K562 (cell line): ENCODE data around the gene HTR1A. TPM values are rescaled to one million over a fixed set of nuclear protein-coding genes. Genes with fewer than 3 reads are reported as not detected.

ENCODE experiments used
- ATAC-seq: fragments of 200-7000 bp; cut with Tn5 transposase; 3 replicates; pipeline ENCODE4 v1.9.1; 2020; ENCODE audit warnings: moderate library complexity
- BruUV-seq: library from RNA; stranded (reverse); fragments of 400-500 nt; replicated peaks from 2 replicates; lab custom pipeline; 2021; lab: Mats Ljungman, UMichigan
- CTCF ChIA-PET: fragments of 300-600 bp; formaldehyde crosslinking; extraction: SDS; loops from one replicate; lab custom pipeline; 2021; ENCODE audit warnings: low intra/inter-chr PET ratio; lab: Yijun Ruan, JAX
- POLR2A ChIA-PET: fragments of 300-600, 350-650 bp; sonication (Branson Sonifier 250); formaldehyde crosslinking; extraction: SDS; loops from one replicate; lab custom pipeline; 2021; ENCODE audit warnings: antibody characterized with exemption, inconsistent platforms; lab: Yijun Ruan, JAX
- DNase-seq, 4 experiments: peaks; one replicate each; pipeline versions ENCODE4 v3.0.0 to v3.0.0-alpha.2; 2011 to 2018; ENCODE audit warnings: low spot score in 3 of 4, mixed read lengths in 3 of 4; ENCODE audit errors: extremely low read depth in 1 of 4
- FAIRE-seq: peaks from 2 replicates; lab custom pipeline; 2011; peaks lifted over from hg19 to GRCh38; lab: Jason Lieb, UNC
- H2AFZ ChIP-seq: 2 replicates; pipeline ENCODE4 v1.6.0; 2011; ENCODE audit warnings: low read depth, low read length, control low read depth, inconsistent platforms
- H3K27ac ChIP-seq: fragments of 200-600 bp; 3 replicates; pipeline ENCODE4 v1.8.0; 2011; ENCODE audit warnings: low read depth, mild to moderate bottlenecking, control low read depth, inconsistent platforms, low read length, moderate library complexity, mixed read lengths; ENCODE audit errors: extremely low read depth
- H3K27me3 ChIP-seq, 2 experiments: fragments of 300-600 bp in 1 of 2; 2 replicates in 1 of 2; 3 replicates in 1 of 2; pipeline versions ENCODE4 v1.6.0 to v1.8.0; 2011; ENCODE audit warnings: inconsistent platforms in 2 of 2, low read length in 2 of 2, mild to moderate bottlenecking in 1 of 2, mixed read lengths in 1 of 2, moderate library complexity in 1 of 2; ENCODE audit not compliant: control insufficient read depth in 2 of 2, insufficient read depth in 2 of 2
- H3K36me3 ChIP-seq: fragments of 300-600 bp; 3 replicates; pipeline ENCODE4 v1.8.0; 2011; ENCODE audit warnings: mild to moderate bottlenecking, low read length, inconsistent platforms; ENCODE audit not compliant: control insufficient read depth, insufficient read depth
- H3K4me1 ChIP-seq, 2 experiments: fragments of 200-600 bp in 1 of 2; replicated peaks in 1 of 2; 2 replicates in 1 of 2; 3 replicates in 1 of 2; pipeline versions ENCODE4 v1.5.1 to v1.8.0; 2011; ENCODE audit warnings: inconsistent platforms in 2 of 2, low read length in 2 of 2, mild to moderate bottlenecking in 1 of 2, mixed read lengths in 1 of 2, moderate library complexity in 1 of 2; ENCODE audit not compliant: control insufficient read depth in 2 of 2, insufficient read depth in 2 of 2
- H3K4me2 ChIP-seq: 2 replicates; pipeline ENCODE4 v1.6.1; 2011; ENCODE audit warnings: low read length, control low read depth, inconsistent platforms, mixed read lengths; ENCODE audit not compliant: insufficient read depth
- H3K4me3 ChIP-seq: fragments of 200-600 bp; sonication (generic), shearing (Covaris generic); 2 replicates; pipeline ENCODE4 v1.5.1; 2016; ENCODE audit warnings: control low read depth, inconsistent platforms
- H3K79me2 ChIP-seq: fragments of 200-600 bp; 3 replicates; pipeline ENCODE4 v1.8.0; 2011; ENCODE audit warnings: low read length, inconsistent platforms; ENCODE audit not compliant: control insufficient read depth, insufficient read depth
- H3K9ac ChIP-seq, 2 experiments: 2 replicates each; pipeline versions ENCODE4 v1.6.0 to v1.6.1; 2011; ENCODE audit warnings: low read depth in 2 of 2, low read length in 2 of 2, control low read depth in 1 of 2, inconsistent platforms in 1 of 2, mild to moderate bottlenecking in 1 of 2, mixed read lengths in 1 of 2; ENCODE audit not compliant: insufficient read depth in 1 of 2
- H3K9me1 ChIP-seq: one replicate; pipeline ENCODE4 v1.6.0; 2011; ENCODE audit warnings: inconsistent platforms, mild to moderate bottlenecking, low read length, moderate library complexity; ENCODE audit not compliant: control insufficient read depth, insufficient read depth
- H3K9me3 ChIP-seq: replicated peaks from 2 replicates; pipeline ENCODE4 v1.5.1; 2011; ENCODE audit warnings: low read depth, low read length, inconsistent platforms; ENCODE audit not compliant: control insufficient read depth, insufficient read depth
- H4K20me1 ChIP-seq: replicated peaks from 2 replicates; pipeline ENCODE4 v1.6.1; 2011; ENCODE audit warnings: low read length, inconsistent platforms, mixed read lengths; ENCODE audit not compliant: control insufficient read depth, insufficient read depth
- BCOR ChIP-seq: fragments of 450-650 bp; IDR thresholded peaks from 2 replicates; pipeline ENCODE4 v1.6.1; 2016
- COPS2 ChIP-seq: fragments of 450-650 bp; conservative IDR thresholded peaks from 2 replicates; pipeline ENCODE4 v1.6.1; 2016; ENCODE audit warnings: mild to moderate bottlenecking, moderate library complexity
- EP300 ChIP-seq: IDR thresholded peaks from 2 replicates; pipeline ENCODE4 v1.6.1; 2012; ENCODE audit warnings: low read length, improper control_type of control experiment
- HDAC8 ChIP-seq: fragments of 450-650 bp; IDR thresholded peaks from 2 replicates; pipeline ENCODE4 v1.6.1; 2016; ENCODE audit warnings: mild to moderate bottlenecking, missing genetic modification characterization, moderate library complexity, missing compliant biosample characterization
- L3MBTL2 ChIP-seq: fragments of 450-650 bp; IDR thresholded peaks from 2 replicates; pipeline ENCODE4 v1.6.1; 2016; ENCODE audit warnings: mild to moderate bottlenecking, moderate library complexity
- MAFK ChIP-seq: IDR thresholded peaks from 2 replicates; pipeline ENCODE4 v1.6.1; 2011; ENCODE audit warnings: low read length, improper control_type of control experiment
- MYNN ChIP-seq, 2 experiments: sonication (generic); formaldehyde crosslinking in 1 of 2; IDR thresholded peaks; 2 replicates each; pipeline versions ENCODE4 v1.5.0 to v1.6.1; 2016 to 2020; ENCODE audit warnings: antibody characterized with exemption in 1 of 2, missing genetic modification reagents in 1 of 2
- SREBF1 ChIP-seq: fragments of 150-350 bp; IDR thresholded peaks from 2 replicates; pipeline ENCODE4 v1.6.1; 2014; ENCODE audit warnings: antibody characterized with exemption, low read depth, low read length, borderline replicate concordance
- SRSF9 ChIP-seq: fragments of 200-400 bp; formaldehyde crosslinking; IDR thresholded peaks from 2 replicates; pipeline ENCODE4 v1.6.1; 2017; ENCODE audit warnings: low read depth, low read length, borderline replicate concordance
- USF2 ChIP-seq: sonication (generic); formaldehyde crosslinking; IDR thresholded peaks from 2 replicates; pipeline ENCODE4 v1.5.0; 2020; ENCODE audit warnings: missing genetic modification reagents
- ZBTB8A ChIP-seq: fragments of 450-650 bp; IDR thresholded peaks from 2 replicates; pipeline ENCODE4 v1.6.1; 2018; ENCODE audit warnings: mild to moderate bottlenecking, moderate library complexity; ENCODE audit not compliant: partially characterized antibody
- ZNF133 ChIP-seq: fragments of 250-450 bp; sonication (Bioruptor Pico); IDR thresholded peaks from 2 replicates; pipeline ENCODE4 v1.4.0; 2020; ENCODE audit warnings: mild to moderate bottlenecking
- ZNF212 ChIP-seq: fragments of 450-650 bp; formaldehyde crosslinking; IDR thresholded peaks from 2 replicates; pipeline ENCODE4 v1.4.0; 2020; ENCODE audit warnings: mild to moderate bottlenecking
- ZNF408 ChIP-seq: fragments of 250-450 bp; sonication (Bioruptor Pico); IDR thresholded peaks from 2 replicates; pipeline ENCODE4 v1.4.0; 2020; ENCODE audit warnings: low read depth, mild to moderate bottlenecking, moderate library complexity
- ZNF41 ChIP-seq: fragments of 250-450 bp; sonication (Bioruptor Pico); conservative IDR thresholded peaks from 2 replicates; pipeline ENCODE4 v1.4.0; 2020; ENCODE audit warnings: mild to moderate bottlenecking
- ZNF778 ChIP-seq: fragments of 450-650 bp; formaldehyde crosslinking; IDR thresholded peaks from 2 replicates; pipeline ENCODE4 v1.4.0; 2020; ENCODE audit warnings: mild to moderate bottlenecking, moderate library complexity
- WGBS: fragments of 100-300 bp; shearing (Covaris generic); methylation state at CpG from one replicate; pipeline ENCODE4 v1.1.6; 2016; ENCODE audit warnings: low coverage, mixed read lengths; ENCODE audit not compliant: insufficient coverage; ENCODE audit errors: missing lambda C conversion rate; 5-methylcytosine and 5-hydroxymethylcytosine counted together
- in situ Hi-C: fragments of 300-500 bp; cut with MboI; formaldehyde crosslinking; loops from 4 replicates; pipeline ENCODE4 v1.15.0; 2018; ENCODE audit warnings: inconsistent platforms, mixed read lengths
- intact Hi-C: fragments of 100-400 bp; cut with micrococcal nuclease; formaldehyde crosslinking; loops from 2 replicates; pipeline ENCODE4 v1.14.2; 2022
- polyA plus RNA-seq, 8 experiments: library from polyadenylated mRNA; depleted of rRNA in 4 of 8; stranded (reverse) in 5 of 8; unstranded in 3 of 8; fragments of >200 nt; fragmentation: Nextera tagmentation in 2 of 8; fragmentation: Illumina TruSeq in 1 of 8; extraction: Ambion mirVana in 2 of 8; extraction: Trizol in 1 of 8; gene quantifications; 2 replicates each; pipeline versions ENCODE4 v1.2.1 to v1.2.3, GENCODE V29; 2011 to 2014; ENCODE audit warnings: inconsistent platforms in 1 of 8, missing spikeins in 1 of 8
- total RNA-seq, 7 experiments: library from RNA; depleted of rRNA in 6 of 7; stranded (reverse); fragments of >200 nt in 6 of 7; fragmentation: Illumina TruSeq in 2 of 7; extraction: Trizol in 2 of 7; gene quantifications; 2 replicates each; pipeline versions ENCODE4 v1.2.1 to v1.2.3, GENCODE V29; 2011 to 2021; ENCODE audit warnings: low replicate concordance in 1 of 7

Gene HTR1A
- total and polyA plus RNA-seq, 9 of the 15 experiments (the other 6 are each of a cell fraction or from before 2014, with no cell fraction given), result not detected

DNA sequence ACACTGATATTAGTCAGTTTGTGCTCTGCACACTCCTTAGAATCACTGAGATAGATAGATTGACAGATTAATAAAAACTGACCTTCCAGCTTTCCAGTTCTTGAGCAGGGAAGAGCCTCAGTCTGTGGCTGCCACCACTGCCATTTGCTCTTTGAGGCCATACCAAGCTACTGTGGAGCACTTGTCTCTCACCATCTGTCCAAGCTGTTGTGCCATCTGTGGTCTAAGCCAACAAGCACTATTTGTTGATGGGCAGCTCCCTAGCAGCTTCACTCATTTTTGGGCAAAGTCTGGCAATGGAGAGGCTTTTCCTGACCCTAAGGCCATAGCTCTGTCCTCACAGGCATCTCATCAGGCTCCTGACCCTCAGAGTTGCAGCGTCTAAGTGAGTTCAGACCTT is 30.4 kb downstream of the HTR1A start (continued):
- TF ChIP-seq USF2 (CRISPR knock-in tag), result no peak
- no peak for TF ChIP-seq SREBF1

DNA sequence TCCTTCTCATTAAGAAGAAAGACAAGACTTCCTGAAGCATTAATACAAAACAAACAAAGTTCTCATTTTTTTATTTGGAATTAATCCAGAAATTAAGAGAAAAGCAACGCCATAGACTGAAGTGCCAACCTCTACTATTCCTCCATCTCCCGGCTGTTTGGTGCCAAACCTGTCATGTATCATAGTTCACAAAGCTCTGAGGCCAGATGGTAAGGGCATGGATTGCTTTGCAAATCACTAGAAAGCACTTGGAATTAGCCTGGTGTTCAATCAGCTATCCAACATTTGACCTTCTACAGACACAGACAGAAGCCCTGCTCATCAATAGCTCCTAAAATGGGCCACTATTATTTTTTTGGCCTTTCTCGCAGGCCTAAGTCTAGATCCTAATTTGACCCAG is 33.8 kb downstream of the HTR1A start:
- H3K4me2 ChIP-seq, result no peak overlapping the region
- H3K9me3 ChIP-seq, result no peaks in the 10 kb centered on the region; the same call in 1 of the 2 replicates
- no peak overlapping the region for H2AFZ ChIP-seq
- no peaks in the 10 kb centered on the region for H3K4me1 ChIP-seq
- intact Hi-C loops, result no loop called here
- H3K27ac ChIP-seq, result no peak overlapping the region
- POLR2A ChIA-PET, result no interaction called here
- H3K9ac ChIP-seq, result no peak overlapping the region
- H3K79me2 ChIP-seq, result no peaks in the 10 kb centered on the region
- no peak for TF ChIP-seq EP300
- no peak for TF ChIP-seq HDAC8 (tag)
- no peak for TF ChIP-seq ZNF212 (CRISPR knock-in tag)
- TF ChIP-seq COPS2, result no peak
- TF ChIP-seq ZNF778 (CRISPR knock-in tag), result no peak
- no peak for TF ChIP-seq MAFK
- no peak for TF ChIP-seq ZBTB8A
- no peak for TF ChIP-seq L3MBTL2
- TF ChIP-seq ZNF408 (CRISPR knock-in tag), result no peak
- no peak for TF ChIP-seq ZNF133
- no peak for TF ChIP-seq BCOR
- no peak for TF ChIP-seq MYNN (IDR thresholded peaks at IDR 0.05)
- no peak for TF ChIP-seq MYNN (CRISPR knock-in tag; IDR thresholded peaks at IDR 0.05)
- TF ChIP-seq ZNF41, result no peak
- no peak for TF ChIP-seq SRSF9
- TF ChIP-seq, all 486 proteins: peak for 0
- no TSS peak for BruUV-seq
- in situ Hi-C loops, result no loop called here
- Histone ChIP-seq H3K9me1 (no peaks in the 10 kb centered on the region), H3K36me3 (no peaks in the 10 kb centered on the region), H3K4me3 (no peak overlapping the region), H3K27me3 (no peaks in the 10 kb centered on the region), H4K20me1 (no peaks in the 10 kb centered on the region)
- DNase-seq, result no peak
- CTCF ChIA-PET, result no interaction called here
- 2% methylated on average over 3 of the region's 3 CpGs for WGBS
- no peak for ATAC-seq
- no peak for FAIRE-seq
